LNCAP (cell line): ENCODE data around the gene STOX1.

Experiments used
- CTCF ChIP-seq: fragments of 450-650 bp; IDR thresholded peaks from 2 replicates; pipeline ENCODE4 v1.5.1; 2017; ENCODE audit warnings: mild to moderate bottlenecking

STOX1 gene

GRCh38 chr10:68795886-68796532 lies 31.3 kb upstream of the STOX1 start:
- no peak for TF ChIP-seq CTCF

- TF ChIP-seq CTCF = no peak
Observed at GRCh38 chr10:68796605-68797004, 30.7 kb upstream of the STOX1 start.

- TF ChIP-seq CTCF = no peak
Observed at GRCh38 chr10:68800211-68800610, 27.1 kb upstream of the STOX1 start.

- no peak for TF ChIP-seq CTCF
Observed at GRCh38 chr10:68804692-68805091, 22.6 kb upstream of the STOX1 start.

- TF ChIP-seq CTCF = no peak
Observed at GRCh38 chr10:68811314-68812009, 15.9 kb upstream of the STOX1 start.

- TF ChIP-seq CTCF = no peak
Observed at GRCh38 chr10:68812420-68812819, 14.9 kb upstream of the STOX1 start.

- no peak for TF ChIP-seq CTCF
Observed at GRCh38 chr10:68813559-68813958, 13.8 kb upstream of the STOX1 start.
